GM10248 (cell line): Measurements from ENCODE around the gene RIT1.
"Not testable (repeated sequence)": the region's sequence is repeated elsewhere in the genome, so short reads cannot be mapped to it uniquely, and the experiment has no call there.

Experiments
- CTCF ChIA-PET: fragments of 300-600 bp; sonication (Branson Sonifier 250); formaldehyde crosslinking; extraction: SDS; loops from one replicate; lab custom pipeline; 2021; ENCODE audit warnings: antibody characterized with exemption; lab: Yijun Ruan, JAX
- POLR2A ChIA-PET: fragments of 350-650 bp; sonication (Branson Sonifier 250); formaldehyde crosslinking; extraction: SDS; loops from one replicate; lab custom pipeline; 2020; ENCODE audit warnings: antibody characterized with exemption; lab: Yijun Ruan, JAX
- DNase-seq: peaks from one replicate; pipeline ENCODE4 v3.0.0; 2012; ENCODE audit errors: extremely low spot score
- TF ChIP-seq, protein P1 (sequence below): IDR thresholded peaks from 2 replicates; pipeline ENCODE4 v1.5.1; 2012; ENCODE audit warnings: mild to moderate bottlenecking, low read depth; ENCODE audit errors: extremely low read depth, missing control alignments, control extremely low read depth

The RIT1 gene

DNA sequence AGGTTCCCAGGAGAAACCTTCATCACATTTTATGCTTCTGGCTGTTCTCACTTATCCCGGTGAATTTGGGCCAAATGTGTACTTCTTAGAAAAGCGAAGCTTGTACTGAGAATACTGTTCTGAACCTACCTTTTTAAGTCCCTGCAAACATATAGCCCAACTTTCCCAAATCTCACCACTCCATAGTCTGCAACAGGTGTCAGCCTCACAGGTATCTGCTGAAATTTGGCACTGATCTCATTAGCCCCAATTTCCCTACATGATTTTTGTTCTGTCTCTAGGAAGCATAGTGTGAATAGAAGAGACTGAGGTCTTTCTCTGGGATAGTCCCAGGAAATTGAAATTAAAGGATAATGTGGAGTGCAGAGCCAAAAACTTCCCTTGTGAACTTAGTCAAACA is 11.5 kb downstream of the RIT1 start:
- DNase-seq = no peak
- POLR2A ChIA-PET = interaction anchor here (0.9 kb wide), 1 partner anchor 33 kb away, joined by 4 read pairs; no protein-coding TSS in a partner anchor
- TF ChIP-seq, protein P1, sequence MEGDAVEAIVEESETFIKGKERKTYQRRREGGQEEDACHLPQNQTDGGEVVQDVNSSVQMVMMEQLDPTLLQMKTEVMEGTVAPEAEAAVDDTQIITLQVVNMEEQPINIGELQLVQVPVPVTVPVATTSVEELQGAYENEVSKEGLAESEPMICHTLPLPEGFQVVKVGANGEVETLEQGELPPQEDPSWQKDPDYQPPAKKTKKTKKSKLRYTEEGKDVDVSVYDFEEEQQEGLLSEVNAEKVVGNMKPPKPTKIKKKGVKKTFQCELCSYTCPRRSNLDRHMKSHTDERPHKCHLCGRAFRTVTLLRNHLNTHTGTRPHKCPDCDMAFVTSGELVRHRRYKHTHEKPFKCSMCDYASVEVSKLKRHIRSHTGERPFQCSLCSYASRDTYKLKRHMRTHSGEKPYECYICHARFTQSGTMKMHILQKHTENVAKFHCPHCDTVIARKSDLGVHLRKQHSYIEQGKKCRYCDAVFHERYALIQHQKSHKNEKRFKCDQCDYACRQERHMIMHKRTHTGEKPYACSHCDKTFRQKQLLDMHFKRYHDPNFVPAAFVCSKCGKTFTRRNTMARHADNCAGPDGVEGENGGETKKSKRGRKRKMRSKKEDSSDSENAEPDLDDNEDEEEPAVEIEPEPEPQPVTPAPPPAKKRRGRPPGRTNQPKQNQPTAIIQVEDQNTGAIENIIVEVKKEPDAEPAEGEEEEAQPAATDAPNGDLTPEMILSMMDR = no peak

DNA sequence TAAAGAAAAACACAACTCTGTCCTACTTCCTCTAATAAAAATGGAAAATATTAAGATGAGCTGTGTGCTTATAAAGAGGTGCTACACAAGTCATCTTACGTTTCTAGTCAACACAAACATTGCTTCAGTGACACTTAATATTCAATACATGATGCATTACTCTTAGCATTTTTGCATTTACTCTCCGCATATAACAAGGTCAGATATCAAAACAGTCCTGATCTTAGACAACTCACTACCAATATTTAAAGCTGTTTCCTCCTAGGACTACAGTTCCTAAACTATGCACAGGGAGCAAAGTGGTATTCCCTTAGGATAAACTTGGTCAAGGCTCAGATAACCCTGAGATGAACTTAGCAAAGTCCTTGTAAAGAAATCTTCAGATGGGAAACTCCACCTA is 12.3 kb downstream of the RIT1 start:
- TF ChIP-seq, protein P1 = no peak
- POLR2A ChIA-PET = interaction anchor here (0.9 to 1.0 kb wide), 2 partner anchors 8 to 34 kb away, joined by 3 to 4 read pairs; no protein-coding TSS in a partner anchor
- DNase-seq = no peak
- CTCF ChIA-PET = interaction anchor here (1.2 to 2.3 kb wide), 7 partner anchors 8 to 90 kb away, joined by 4 to 8 read pairs (median 5); no protein-coding TSS in a partner anchor

More for the DNA sequence above, 11.5 kb downstream of the RIT1 start:
- CTCF ChIA-PET = interaction anchor here (1.4 to 2.3 kb wide), 3 partner anchors 10 to 38 kb away, joined by 4 to 5 read pairs (median 5); no protein-coding TSS in a partner anchor

DNA sequence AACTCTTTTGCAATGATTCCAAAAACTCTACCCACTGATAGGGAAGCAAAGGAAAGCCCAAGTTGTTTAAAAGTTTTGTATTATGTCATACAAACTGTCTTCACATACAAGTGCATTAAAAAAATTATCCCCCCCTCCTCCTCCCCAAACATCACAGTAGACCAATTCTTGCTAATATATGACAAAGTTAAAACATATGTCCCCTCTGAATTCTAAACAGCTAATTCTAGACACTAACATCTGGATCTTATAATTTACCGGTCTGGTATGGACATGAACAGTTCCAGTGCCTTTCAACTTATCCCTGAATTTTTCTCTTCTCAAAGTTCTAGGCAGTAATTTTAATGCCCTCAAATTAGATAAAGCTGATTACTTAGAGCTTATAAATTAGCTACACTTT is 13.4 kb downstream of the RIT1 start:
- ChIA-PET CTCF (interaction anchor here (1.2 to 2.3 kb wide), 6 partner anchors 9 to 91 kb away, joined by 4 to 8 read pairs (median 5); no protein-coding TSS in a partner anchor), POLR2A (interaction anchor here (0.6 to 1.0 kb wide), 2 partner anchors 10 to 27 kb away, joined by 3 to 4 read pairs; no protein-coding TSS in a partner anchor)
- DNase-seq = no peak
- TF ChIP-seq, protein P1 = no peak

DNA sequence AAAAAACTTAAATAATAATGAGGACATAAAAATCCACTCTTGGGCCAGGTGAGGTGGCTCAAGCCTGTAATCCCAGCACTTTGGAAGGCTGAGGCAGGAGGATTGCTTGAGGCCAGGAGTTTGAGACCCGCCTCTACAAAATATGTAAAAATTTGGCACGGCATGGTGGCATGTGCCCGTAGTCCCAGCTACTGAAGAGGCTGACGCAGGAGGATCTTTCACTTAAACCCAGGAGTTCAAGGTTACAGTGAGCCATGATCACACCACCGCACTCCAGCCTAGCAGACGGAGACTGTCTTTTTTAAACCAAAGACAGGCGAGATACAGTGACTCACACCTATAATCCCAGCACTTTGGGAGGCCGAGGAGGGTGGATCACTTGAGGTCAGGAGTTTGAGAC is 14.7 kb downstream of the RIT1 start:
- CTCF ChIA-PET, DNase-seq: not testable (repeated sequence)
- POLR2A ChIA-PET = interaction anchor here (2.4 kb wide), 1 partner anchor 14 kb away, joined by 8 read pairs; no protein-coding TSS in a partner anchor

DNA sequence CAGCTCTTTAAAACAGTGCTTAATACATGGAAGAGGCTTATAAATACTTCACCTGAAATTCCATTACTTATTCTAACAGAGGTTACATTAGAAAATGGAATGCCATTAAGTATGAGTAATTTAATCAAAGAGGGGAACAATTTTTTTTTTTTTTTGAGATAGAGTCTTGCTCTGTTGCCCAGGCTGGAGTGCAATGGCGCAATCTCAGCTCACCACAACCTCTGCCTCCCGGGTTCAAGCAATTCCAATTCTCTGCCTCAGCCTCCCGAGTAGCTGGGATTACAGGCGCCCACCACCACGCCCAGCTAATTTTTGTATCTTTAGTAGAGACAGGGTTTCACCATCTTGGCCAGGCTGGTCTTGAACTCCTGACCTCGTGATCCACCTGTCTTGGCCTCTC is 15.5 kb downstream of the RIT1 start:
- not testable (repeated sequence) for DNase-seq
- CTCF ChIA-PET = interaction anchor here (1.1 to 1.8 kb wide), 2 partner anchors 9 to 130 kb away, joined by 3 to 5 read pairs; no protein-coding TSS in a partner anchor
- POLR2A ChIA-PET = interaction anchor here (0.5 to 2.4 kb wide), 4 partner anchors 13 to 1104 kb away, joined by 3 to 8 read pairs (median 4); no protein-coding TSS in a partner anchor

DNA sequence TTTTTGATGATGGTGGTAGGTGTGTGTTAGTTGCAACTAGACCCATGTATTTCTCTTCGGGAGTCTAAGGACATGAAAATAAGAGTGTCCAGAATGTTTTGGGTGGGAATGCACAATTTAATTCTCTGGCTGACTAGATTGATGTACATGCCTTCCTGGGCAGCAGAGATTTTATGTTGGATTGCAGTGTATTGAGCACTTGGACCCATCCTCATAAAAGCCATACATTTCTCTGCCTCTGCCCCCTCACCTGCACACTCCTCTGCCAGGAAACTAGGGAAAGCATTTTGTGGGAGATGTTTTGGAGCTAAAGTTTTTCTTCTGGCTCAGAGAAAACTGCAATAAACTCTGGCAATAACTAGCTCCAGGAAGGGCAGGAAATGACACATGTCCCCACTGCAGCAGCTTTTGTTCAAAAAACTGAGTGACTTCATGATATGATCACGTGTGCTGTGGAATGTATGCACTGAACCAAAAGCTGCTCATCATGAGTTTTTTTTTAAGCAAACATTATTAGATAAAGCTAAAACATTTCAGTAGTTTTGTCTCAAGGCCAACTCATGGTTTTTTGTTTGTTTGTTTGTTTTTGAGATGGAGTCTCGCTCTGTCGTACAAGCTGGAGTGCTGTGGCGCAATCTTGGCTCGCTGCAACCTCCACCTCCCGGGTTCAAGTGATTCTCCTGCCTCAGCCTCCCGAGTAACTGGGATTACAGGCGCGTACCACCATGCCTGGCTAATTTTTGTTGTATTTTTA is 17.6 kb downstream of the RIT1 start:
- TF ChIP-seq, protein P1 = no peak
- no peak for DNase-seq
- ChIA-PET CTCF (interaction anchor here (1.0 to 1.9 kb wide), 4 partner anchors 9 to 96 kb away, joined by 3 to 5 read pairs (median 4); no protein-coding TSS in a partner anchor), POLR2A (interaction anchor here (0.7 to 2.9 kb wide), 3 partner anchors 9 to 140 kb away, joined by 3 to 9 read pairs (median 3); no protein-coding TSS in a partner anchor)

DNA sequence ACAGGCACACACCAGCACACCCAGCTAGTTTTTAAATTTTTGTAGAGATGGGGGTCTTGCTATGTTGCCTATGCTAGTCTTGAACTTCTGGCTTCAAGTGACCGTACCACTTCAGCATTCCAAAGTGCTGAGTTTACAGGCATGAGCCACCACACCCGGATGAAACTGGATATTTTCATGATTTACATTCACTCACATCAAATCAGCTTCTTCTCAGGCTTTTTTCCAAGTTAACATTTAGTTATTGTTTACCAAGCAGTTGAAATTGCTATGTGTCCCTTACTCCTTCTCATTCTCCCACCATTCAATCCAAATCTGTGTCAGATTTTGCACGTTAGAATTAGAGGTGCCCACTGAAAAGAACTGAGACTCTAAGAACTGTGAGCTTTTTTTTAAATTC is 18.4 kb downstream of the RIT1 start:
- POLR2A ChIA-PET = interaction anchor here (0.6 to 2.9 kb wide), 2 partner anchors 11 to 115 kb away, joined by 7 to 9 read pairs; no protein-coding TSS in a partner anchor
- CTCF ChIA-PET = interaction anchor here (1.4 to 1.9 kb wide), 4 partner anchors 10 to 97 kb away, joined by 3 to 5 read pairs (median 4); no protein-coding TSS in a partner anchor
- TF ChIP-seq, protein P1 = no peak
- DNase-seq = no peak
